Heart right ventricle (tissue), 16 donors: Measurements from ENCODE around the gene ANKRD28. TPM values are rescaled to one million over a fixed set of nuclear protein-coding genes. Genes with fewer than 3 reads are reported as not detected.

Experiments
- ATAC-seq, 8 donors: fragments of 200-7000 bp; cut with Tn5 transposase; one replicate each; pipeline ENCODE4 v1.9.1; 2020; ENCODE audit warnings: mild to moderate bottlenecking in 8 of 8, moderate library complexity in 8 of 8, moderate number of reproducible peaks in 1 of 8
- DNase-seq, 2 donors: peaks; one replicate each; pipeline ENCODE4 v3.0.0-alpha.2; 2020
- H3K27ac ChIP-seq, 10 donors: fragments of 200-600 bp; sonication (generic) in 2 of 10; one replicate each; pipeline versions ENCODE4 v1.5.0 to v1.8.0; 2020 to 2022; ENCODE audit warnings: mild to moderate bottlenecking in 3 of 10
- H3K27me3 ChIP-seq, 7 donors: fragments of 200-600 bp; one replicate each; pipeline ENCODE4 v1.8.0; 2021 to 2022; ENCODE audit warnings: mild to moderate bottlenecking in 2 of 7
- H3K36me3 ChIP-seq, 9 donors: fragments of 200-600 bp; sonication (generic) in 1 of 9; one replicate each; pipeline versions ENCODE4 v1.5.0 to v1.8.0; 2020 to 2022; ENCODE audit warnings: mild to moderate bottlenecking in 2 of 9
- H3K4me1 ChIP-seq, 9 donors: fragments of 200-600 bp; sonication (generic) in 1 of 9; one replicate each; pipeline versions ENCODE4 v1.5.0 to v1.8.0; 2020 to 2022; ENCODE audit warnings: mild to moderate bottlenecking in 4 of 9
- H3K4me3 ChIP-seq, 10 donors: fragments of 200-600 bp; sonication (generic) in 2 of 10; one replicate each; pipeline versions ENCODE4 v1.5.0 to v1.8.0; 2020 to 2022; ENCODE audit warnings: mild to moderate bottlenecking in 7 of 10, moderate library complexity in 2 of 10
- H3K9me3 ChIP-seq, 11 donors: fragments of 200-600 bp in 10 of 11; sonication (generic) in 2 of 11; one replicate each; pipeline versions ENCODE4 v1.5.0 to v1.8.0; 2013 to 2022; ENCODE audit warnings: mild to moderate bottlenecking in 2 of 11, control low read depth in 1 of 11, moderate library complexity in 1 of 11
- CTCF ChIP-seq, 9 donors: fragments of 200-600 bp; sonication (generic) in 2 of 9; IDR thresholded peaks; one replicate each; pipeline versions ENCODE4 v1.5.0 to v1.8.0; 2021 to 2022; ENCODE audit warnings: antibody characterized with exemption in 9 of 9, mild to moderate bottlenecking in 5 of 9, moderate library complexity in 1 of 9
- WGBS, 2 donors: extraction: QIAGEN DNeasy Blood & Tissue Kit; methylation state at CpG; one replicate each; pipeline ENCODE4 v1.1.7; 2013; ENCODE audit warnings: inconsistent platforms in 1 of 2; 5-methylcytosine and 5-hydroxymethylcytosine counted together
- intact Hi-C, 10 donors: fragments of 100-400 bp; cut with DNase I; formaldehyde crosslinking; loops; one replicate each; pipeline versions ENCODE4 v1.11.1 to v1.14.2; 2022
- polyA plus RNA-seq, 2 donors: library from polyadenylated mRNA; stranded (reverse); fragments of 200-250 nt; gene quantifications; one replicate each; pipeline ENCODE4 v1.2.3, GENCODE V29; 2013
- total RNA-seq, 10 donors: library from RNA; stranded (reverse); fragmentation: NEBNext Ultra II Directional in 3 of 10; extraction: Animal tissue kit (Norgen Biotek cat#: 25700) in 3 of 10; gene quantifications; one replicate each; pipeline versions ENCODE4 v1.2.1 to v1.2.4, GENCODE V29; 2021 to 2023
- donor health status: Arrhythmogenic right ventricular cardiomyopathy.
- donor health status: ischemic (EF 13 %, LVEDD 7.1; RV severe dilation, severe dysfunction).
- donor health status: healthy with polysubstance abuse.
- donor health status: DM: no; HTN: yes; CAD: no.
- donor health status: DM: no; HTN: no; CAD: no.
- donor health status: ischemic (EF 25% LVEDD 6.9; RV normal size, moderate dysfunction).
- donor health status: ischemic (EF 25% LVEDD 5.7; RV mildly dilated, moderate dysfunction).
- donor health status: healthy.
- donor health status: DM: yes; HTN: yes; CAD: no.
- donor health status: Ischemic cardiomyopathy.
- donor health status: ischemic (EF 35%, LVEDD 5.7; RV mildly dilated, moderate dysfunction).
- donor health status: nonischemic (EF 11% LVEDD 7.7; RV severe dilation, severe dysfunction).
- donor health status: DM: yes; HTN: yes; CAD: no.
- donor health status: PGD.
- donor health status: ischemic (EF 29% LVEDD 5.4; RV normal size, mild dysfunction).
- donor health status: nonischemic (EF 23%, LVEDD 6.1; RV moderate dilation, normal function).

Gene ANKRD28
- total and polyA plus RNA-seq, 12 donors, result 5.9 to 30.8 (median 27.1) TPM

GRCh38 chr3:15771444-15771843 is 26.3 kb downstream of the ANKRD28 start:
- Histone ChIP-seq H3K27me3 (no peaks in the 10 kb centered on the region), H3K9me3 (no peaks in the 10 kb centered on the region), H3K4me3 (no peak overlapping the region), H3K36me3 (no peaks in the 10 kb centered on the region), H3K4me1 (peaks cover 0 to 22% (median 5%) of the 10 kb centered on the region in 9 donors), H3K27ac (no peak overlapping the region)
- 59 to 64% methylated on average over 1 of the region's 1 CpG for WGBS, 2 donors
- intact Hi-C loops, result no loop called here
- no peak for ATAC-seq
- DNase-seq, result no peak
- TF ChIP-seq CTCF (IDR thresholded peaks at IDR 0.05), result no peak

GRCh38 chr3:15769256-15769915 is 28.4 kb downstream of the ANKRD28 start:
- Histone ChIP-seq H3K4me1 (peaks cover 0 to 22% (median 5%) of the 10 kb centered on the region in 9 donors), H3K27ac (peak overlapping the region in 4 of 10 donors; percentile 6 to 51 (median 18))
- no peak for ATAC-seq

GRCh38 chr3:15768421-15769255 is 29.1 kb downstream of the ANKRD28 start:
- H3K9me3 ChIP-seq, result no peaks in the 10 kb centered on the region
- H3K27me3 ChIP-seq, result no peaks in the 10 kb centered on the region
- peak overlapping the region in 2 of 10 donors; percentile 29 to 51 for H3K27ac ChIP-seq
- 83 to 86% methylated on average over 5 of the region's 5 CpGs for WGBS, 2 donors
- DNase-seq (no peak), ATAC-seq (peak in 5 of 8 donors; percentile 47 to 89 (median 86))
- peaks cover 0 to 22% (median 5%) of the 10 kb centered on the region in 9 donors for H3K4me1 ChIP-seq
- TF ChIP-seq CTCF (IDR thresholded peaks at IDR 0.05), result no peak
- intact Hi-C loops, result no loop called here
- H3K4me3 ChIP-seq, result no peak overlapping the region
- peaks cover 0 to 21% (median 0%) of the 10 kb centered on the region in 9 donors for H3K36me3 ChIP-seq

More at GRCh38 chr3:15769256-15769915, 28.4 kb downstream of the ANKRD28 start:
- Histone ChIP-seq H3K27me3 (no peaks in the 10 kb centered on the region), H3K4me3 (no peak overlapping the region), H3K36me3 (peaks cover 0 to 15% (median 0%) of the 10 kb centered on the region in 9 donors), H3K9me3 (no peaks in the 10 kb centered on the region)
- WGBS, 2 donors, result 94% methylated on average over 2 of the region's 2 CpGs
- intact Hi-C loops, result no loop called here
- no peak for DNase-seq
- no peak for TF ChIP-seq CTCF (IDR thresholded peaks at IDR 0.05)

- Histone ChIP-seq H3K27ac (no peak overlapping the region), H3K36me3 (peaks cover 0 to 21% (median 0%) of the 10 kb centered on the region in 9 donors), H3K4me3 (no peak overlapping the region), H3K9me3 (no peaks in the 10 kb centered on the region), H3K27me3 (no peaks in the 10 kb centered on the region), H3K4me1 (peaks cover 0 to 22% (median 5%) of the 10 kb centered on the region in 9 donors)
- ATAC-seq (no peak), DNase-seq (no peak)
- 95 to 98% methylated on average over 1 of the region's 1 CpG for WGBS, 2 donors
- TF ChIP-seq CTCF (IDR thresholded peaks at IDR 0.05), result no peak
- intact Hi-C loops, result no loop called here
Observed at GRCh38 chr3:15766406-15766805, 31.4 kb downstream of the ANKRD28 start.
